ENCODE measurements around the gene DMRTA2.

GRCh38 chr1:50416150-50416527 lies 7.1 kb downstream of the DMRTA2 start:
- TF ChIP-seq BACH2 (CRISPR knock-in tag; IDR thresholded peaks at IDR 0.05; ENCODE audit: borderline replicate concordance): no peak
- TF ChIP-seq ESRRG (CRISPR knock-in tag; IDR thresholded peaks at IDR 0.05): no peak
- TF ChIP-seq ARNTL (CRISPR knock-in tag; IDR thresholded peaks at IDR 0.05; ENCODE audit: borderline replicate concordance, low read depth): no peak
- TF ChIP-seq CSDC2 (CRISPR knock-in tag; IDR thresholded peaks at IDR 0.05): no peak
- no peak for TF ChIP-seq ZNF70 (CRISPR knock-in tag; IDR thresholded peaks at IDR 0.05)
- no peak for TF ChIP-seq ZNF8 (CRISPR knock-in tag; IDR thresholded peaks at IDR 0.05)

Measured in SK-N-SH treated with all-trans-retinoic acid at 6 μM for 48 hours (cell line).